NB4 (cell line): ENCODE measurements around the gene MRM1.
A peak's percentile ranks its signal among the peaks of the same experiment; 100 is the strongest.

Source experiments
- DNase-seq: peaks from one replicate; pipeline ENCODE4 v3.0.0; 2010; ENCODE audit warnings: low read depth
- H3K4me3 ChIP-seq: one replicate; pipeline ENCODE4 v1.5.1; 2011; ENCODE audit warnings: mild to moderate bottlenecking, low read depth, low read length, moderate library complexity
- CTCF ChIP-seq: IDR thresholded peaks from one replicate; pipeline ENCODE4 v1.5.1; 2012; ENCODE audit warnings: low read depth, low read length
- MAX ChIP-seq: IDR thresholded peaks from 2 replicates; pipeline ENCODE4 v1.6.1; 2011; ENCODE audit warnings: low read depth, low read length
- MYC ChIP-seq: IDR thresholded peaks from 2 replicates; pipeline ENCODE4 v1.6.1; 2011; ENCODE audit warnings: low read depth, low read length
- POLR2A ChIP-seq: IDR thresholded peaks from 2 replicates; pipeline ENCODE4 v1.6.1; 2011; ENCODE audit warnings: mild to moderate bottlenecking; ENCODE audit not compliant: insufficient read length; ENCODE audit errors: extremely low read depth

MRM1 gene

GRCh38 chr17:36641877-36642845 lies 40.8 kb downstream of the MRM1 start:
- TF ChIP-seq CTCF (no peak), MYC (no peak), MAX (no peak), POLR2A (no peak)
- DNase-seq = no peak
- H3K4me3 ChIP-seq = no peak overlapping the region

GRCh38 chr17:36643086-36643685 lies 41.8 kb downstream of the MRM1 start:
- TF ChIP-seq CTCF (no peak), POLR2A (no peak)
- H3K4me3 ChIP-seq = no peak overlapping the region
- no peak for DNase-seq

GRCh38 chr17:36645422-36645821 lies 44.0 kb downstream of the MRM1 start:
- no peak for DNase-seq
- TF ChIP-seq POLR2A (no peak), MYC (no peak), CTCF (no peak), MAX (no peak)
- no peak overlapping the region for H3K4me3 ChIP-seq

- H3K4me3 ChIP-seq = no peak overlapping the region
- TF ChIP-seq MAX (no peak), CTCF (no peak), POLR2A (no peak), MYC (no peak)
- peak; percentile 21 for DNase-seq
These were observed 46.3 kb downstream of the MRM1 start for GRCh38 chr17:36647636-36648035.

- no peak overlapping the region for H3K4me3 ChIP-seq
- TF ChIP-seq MYC (no peak), POLR2A (no peak), MAX (no peak)
- DNase-seq = no peak
These were observed 48.9 kb downstream of the MRM1 start for GRCh38 chr17:36650096-36650775.

GRCh38 chr17:36653374-36653773 lies 52.0 kb downstream of the MRM1 start:
- no peak for DNase-seq
- H3K4me3 ChIP-seq = no peak overlapping the region
- TF ChIP-seq MYC = no peak
- no peak for TF ChIP-seq CTCF
- TF ChIP-seq POLR2A = no peak
- TF ChIP-seq MAX = no peak
